Panc1 (cell line): ENCODE measurements around the gene IRF6. TPM values are rescaled to one million over a fixed set of nuclear protein-coding genes. Genes with fewer than 3 reads are reported as not detected.

Source experiments
- ATAC-seq: fragments of 200-7000 bp; cut with Tn5 transposase; 2 replicates; pipeline ENCODE4 v1.9.1; 2020; ENCODE audit warnings: mild to moderate bottlenecking, moderate library complexity
- BruUV-seq: library from RNA; stranded (reverse); fragments of 400-500 nt; replicated peaks from 2 replicates; lab custom pipeline; 2021; lab: Mats Ljungman, UMichigan
- CTCF ChIA-PET: fragments of 300-600 bp; sonication (Branson Sonifier 250); formaldehyde crosslinking; loops from one replicate; lab custom pipeline; 2022; ENCODE audit warnings: antibody characterized with exemption; lab: Charles Lee
- POLR2A ChIA-PET: fragments of 300-600 bp; sonication (Branson Sonifier 250); formaldehyde crosslinking; loops from one replicate; lab custom pipeline; 2022; ENCODE audit warnings: antibody characterized with exemption; lab: Charles Lee
- DNase-seq: peaks from one replicate; pipeline ENCODE4 v3.0.0-alpha.2; 2010; ENCODE audit warnings: low read depth, low spot score
- H3K27ac ChIP-seq: 2 replicates; pipeline ENCODE4 v1.5.1; 2011; ENCODE audit warnings: mild to moderate bottlenecking, low read length, inconsistent platforms
- H3K27me3 ChIP-seq: fragments of 200-500 bp; sonication (Bioruptor generic); 2 replicates; pipeline ENCODE4 v1.6.0; 2014; ENCODE audit warnings: low read length, inconsistent platforms; ENCODE audit not compliant: control insufficient read depth, insufficient read depth
- H3K36me3 ChIP-seq: fragments of 200-500 bp; sonication (Bioruptor generic); 2 replicates; pipeline ENCODE4 v1.5.1; 2014; ENCODE audit warnings: inconsistent platforms, mild to moderate bottlenecking, low read length, moderate library complexity; ENCODE audit not compliant: control insufficient read depth, insufficient read depth
- H3K4me1 ChIP-seq: 2 replicates; pipeline ENCODE4 v1.5.1; 2011; ENCODE audit warnings: inconsistent platforms, mild to moderate bottlenecking, low read length, moderate library complexity; ENCODE audit not compliant: control insufficient read depth, insufficient read depth
- H3K4me3 ChIP-seq, 2 experiments: 2 replicates each; pipeline ENCODE4 v1.5.1; 2011 to 2012; ENCODE audit warnings: low read depth in 2 of 2, low read length in 2 of 2, mild to moderate bottlenecking in 2 of 2, inconsistent platforms in 1 of 2, moderate library complexity in 1 of 2
- H3K9me3 ChIP-seq: fragments of 200-500 bp; sonication (Bioruptor generic); 2 replicates; pipeline ENCODE4 v1.5.1; 2014; ENCODE audit warnings: low read depth, mild to moderate bottlenecking, inconsistent platforms, low read length, moderate library complexity; ENCODE audit not compliant: control insufficient read depth, insufficient read depth
- POLR2AphosphoS5 ChIP-seq: IDR thresholded peaks from 2 replicates; pipeline ENCODE4 v1.6.1; 2012; ENCODE audit warnings: mild to moderate bottlenecking, low read depth, low read length, moderate library complexity
- SIN3A ChIP-seq: IDR thresholded peaks from 2 replicates; pipeline ENCODE4 v1.6.1; 2012; ENCODE audit warnings: low read depth, mild to moderate bottlenecking, low read length, moderate library complexity, borderline replicate concordance; ENCODE audit not compliant: insufficient read depth
- TCF7L2 ChIP-seq: IDR thresholded peaks from 2 replicates; pipeline ENCODE4 v1.6.1; 2011; ENCODE audit warnings: mild to moderate bottlenecking, low read depth, low read length, inconsistent platforms
- in situ Hi-C: cut with HindIII; loops from 2 replicates; pipeline ENCODE4 v1.10.0; 2016; ENCODE audit warnings: low sequenced_read_pairs, low pct_unique_long_range_greater_than_20kb
- intact Hi-C: fragments of 100-400 bp; cut with micrococcal nuclease; formaldehyde crosslinking; loops from one replicate; pipeline ENCODE4 v1.10.0; 2022; ENCODE audit not compliant: unreplicated experiment
- total RNA-seq: library from RNA; stranded (reverse); gene quantifications from one replicate; pipeline ENCODE4 v1.2.1, GENCODE V29; 2021; ENCODE audit not compliant: unreplicated experiment
- TF ChIP-seq, protein P1 (sequence below): fragments of 450-650 bp; IDR thresholded peaks from 2 replicates; pipeline ENCODE4 v1.5.1; 2017; ENCODE audit warnings: mild to moderate bottlenecking
- TF ChIP-seq, protein P2 (sequence below), 2 experiments: IDR thresholded peaks; 2 replicates each; pipeline ENCODE4 v1.6.1; 2011 to 2012; ENCODE audit warnings: low read depth in 2 of 2, control low read depth in 1 of 2, low read length in 1 of 2, mild to moderate bottlenecking in 1 of 2, moderate library complexity in 1 of 2; ENCODE audit not compliant: insufficient read depth in 1 of 2

The IRF6 gene
- total RNA-seq, 1 experiment from 2014 or later = 0.64 TPM

GRCh38 chr1:209756615-209757445, 49.1 kb downstream of the IRF6 start:
- TF ChIP-seq POLR2AphosphoS5 = no peak
- TF ChIP-seq, protein P1, sequence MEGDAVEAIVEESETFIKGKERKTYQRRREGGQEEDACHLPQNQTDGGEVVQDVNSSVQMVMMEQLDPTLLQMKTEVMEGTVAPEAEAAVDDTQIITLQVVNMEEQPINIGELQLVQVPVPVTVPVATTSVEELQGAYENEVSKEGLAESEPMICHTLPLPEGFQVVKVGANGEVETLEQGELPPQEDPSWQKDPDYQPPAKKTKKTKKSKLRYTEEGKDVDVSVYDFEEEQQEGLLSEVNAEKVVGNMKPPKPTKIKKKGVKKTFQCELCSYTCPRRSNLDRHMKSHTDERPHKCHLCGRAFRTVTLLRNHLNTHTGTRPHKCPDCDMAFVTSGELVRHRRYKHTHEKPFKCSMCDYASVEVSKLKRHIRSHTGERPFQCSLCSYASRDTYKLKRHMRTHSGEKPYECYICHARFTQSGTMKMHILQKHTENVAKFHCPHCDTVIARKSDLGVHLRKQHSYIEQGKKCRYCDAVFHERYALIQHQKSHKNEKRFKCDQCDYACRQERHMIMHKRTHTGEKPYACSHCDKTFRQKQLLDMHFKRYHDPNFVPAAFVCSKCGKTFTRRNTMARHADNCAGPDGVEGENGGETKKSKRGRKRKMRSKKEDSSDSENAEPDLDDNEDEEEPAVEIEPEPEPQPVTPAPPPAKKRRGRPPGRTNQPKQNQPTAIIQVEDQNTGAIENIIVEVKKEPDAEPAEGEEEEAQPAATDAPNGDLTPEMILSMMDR = no peak
- TF ChIP-seq TCF7L2 = no peak
- TF ChIP-seq SIN3A = no peak
- TF ChIP-seq, protein P2, sequence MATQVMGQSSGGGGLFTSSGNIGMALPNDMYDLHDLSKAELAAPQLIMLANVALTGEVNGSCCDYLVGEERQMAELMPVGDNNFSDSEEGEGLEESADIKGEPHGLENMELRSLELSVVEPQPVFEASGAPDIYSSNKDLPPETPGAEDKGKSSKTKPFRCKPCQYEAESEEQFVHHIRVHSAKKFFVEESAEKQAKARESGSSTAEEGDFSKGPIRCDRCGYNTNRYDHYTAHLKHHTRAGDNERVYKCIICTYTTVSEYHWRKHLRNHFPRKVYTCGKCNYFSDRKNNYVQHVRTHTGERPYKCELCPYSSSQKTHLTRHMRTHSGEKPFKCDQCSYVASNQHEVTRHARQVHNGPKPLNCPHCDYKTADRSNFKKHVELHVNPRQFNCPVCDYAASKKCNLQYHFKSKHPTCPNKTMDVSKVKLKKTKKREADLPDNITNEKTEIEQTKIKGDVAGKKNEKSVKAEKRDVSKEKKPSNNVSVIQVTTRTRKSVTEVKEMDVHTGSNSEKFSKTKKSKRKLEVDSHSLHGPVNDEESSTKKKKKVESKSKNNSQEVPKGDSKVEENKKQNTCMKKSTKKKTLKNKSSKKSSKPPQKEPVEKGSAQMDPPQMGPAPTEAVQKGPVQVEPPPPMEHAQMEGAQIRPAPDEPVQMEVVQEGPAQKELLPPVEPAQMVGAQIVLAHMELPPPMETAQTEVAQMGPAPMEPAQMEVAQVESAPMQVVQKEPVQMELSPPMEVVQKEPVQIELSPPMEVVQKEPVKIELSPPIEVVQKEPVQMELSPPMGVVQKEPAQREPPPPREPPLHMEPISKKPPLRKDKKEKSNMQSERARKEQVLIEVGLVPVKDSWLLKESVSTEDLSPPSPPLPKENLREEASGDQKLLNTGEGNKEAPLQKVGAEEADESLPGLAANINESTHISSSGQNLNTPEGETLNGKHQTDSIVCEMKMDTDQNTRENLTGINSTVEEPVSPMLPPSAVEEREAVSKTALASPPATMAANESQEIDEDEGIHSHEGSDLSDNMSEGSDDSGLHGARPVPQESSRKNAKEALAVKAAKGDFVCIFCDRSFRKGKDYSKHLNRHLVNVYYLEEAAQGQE (IDR thresholded peaks at IDR 0.05; ENCODE audit: insufficient read depth in 1 of 2, low read depth in 2 of 2, low read length in 1 of 2) = no peak
- BruUV-seq = no TSS peak
- H3K27ac ChIP-seq = no peak overlapping the region
- ChIA-PET CTCF (no interaction called here), POLR2A (no interaction called here)
- no peak for DNase-seq
- H3K27me3 ChIP-seq = no peaks in the 10 kb centered on the region
- H3K4me1 ChIP-seq = no peaks in the 10 kb centered on the region
- H3K4me3 ChIP-seq = no peak overlapping the region
- intact Hi-C loops (no loop called here), in situ Hi-C loops (no loop called here)
- H3K36me3 ChIP-seq = no peaks in the 10 kb centered on the region
- no peaks in the 10 kb centered on the region for H3K9me3 ChIP-seq
- no peak for ATAC-seq

GRCh38 chr1:209755926-209756614, 49.9 kb downstream of the IRF6 start, which contains the start of gene TRAF3IP3:
TRAF3IP3 (plus strand) TSS chr1:209756053; CDS start chr1:209760040, 3,987 bp downstream.
- Histone ChIP-seq H3K27me3 (no peaks in the 10 kb centered on the region), H3K27ac (no peak within 1 kb of the TSS), H3K4me3 (no peak within 1 kb of the TSS), H3K9me3 (no peaks in the 10 kb centered on the region), H3K4me1 (no peaks in the 10 kb centered on the region), H3K36me3 (no peaks in the 10 kb centered on the region)
- in situ Hi-C loops (no loop called here), intact Hi-C loops (no loop called here)
- DNase-seq = no peak
- CTCF ChIA-PET = no interaction called here
- POLR2A ChIA-PET = no interaction called here
- ATAC-seq = no peak
- TF ChIP-seq POLR2AphosphoS5 (no peak), SIN3A (no peak), TCF7L2 (no peak)
- TF ChIP-seq, protein P2 (IDR thresholded peaks at IDR 0.05; ENCODE audit: insufficient read depth in 1 of 2, low read depth in 2 of 2, low read length in 1 of 2) = no peak
- BruUV-seq = no TSS peak
